GM12892 (cell line): Measurements from ENCODE around the gene TSPAN4.

Experiments
- POLR2A ChIP-seq: IDR thresholded peaks from 2 replicates; pipeline ENCODE4 v1.6.1; 2011; ENCODE audit warnings: low read depth, low read length, control low read depth
- POLR2AphosphoS5 ChIP-seq: IDR thresholded peaks from 2 replicates; pipeline ENCODE4 v1.6.1; 2011; ENCODE audit warnings: low read depth, low read length, control low read depth

- no peak for TF ChIP-seq POLR2A
- TF ChIP-seq POLR2AphosphoS5 = no peak
Observed at GRCh38 chr11:864898-865297, 22.2 kb downstream of the TSPAN4 start.
